Neural progenitor cell (in vitro differentiated cells): ENCODE data around the gene CALHM3. TPM values are rescaled to one million over a fixed set of nuclear protein-coding genes. Genes with fewer than 3 reads are reported as not detected.

Source experiments
- DNase-seq: peaks from one replicate; pipeline ENCODE4 v3.0.0-alpha.2; 2016; ENCODE audit warnings: low spot score
- H2AFZ ChIP-seq: fragments of 200-600 bp; sonication (generic); replicated peaks from 2 replicates; pipeline ENCODE4 v1.6.1; 2016; ENCODE audit warnings: antibody characterized with exemption
- H3F3A ChIP-seq: fragments of 200-600 bp; sonication (generic); 2 replicates; pipeline ENCODE4 v1.6.1; 2016; ENCODE audit warnings: antibody characterized with exemption, low read depth
- H3K27ac ChIP-seq: fragments of 200-600 bp; sonication (generic); 2 replicates; pipeline ENCODE4 v1.5.1; 2016; ENCODE audit warnings: mild to moderate bottlenecking
- H3K27me3 ChIP-seq: fragments of 200-600 bp; sonication (generic); 2 replicates; pipeline ENCODE4 v1.6.1; 2016; ENCODE audit warnings: mild to moderate bottlenecking, moderate library complexity
- H3K36me3 ChIP-seq: fragments of 200-600 bp; sonication (generic); 2 replicates; pipeline ENCODE4 v1.5.1; 2016
- H3K4me1 ChIP-seq: fragments of 200-600 bp; sonication (generic); 2 replicates; pipeline ENCODE4 v1.6.1; 2016; ENCODE audit warnings: mixed run types
- H3K4me2 ChIP-seq: fragments of 200-600 bp; sonication (generic); 2 replicates; pipeline ENCODE4 v1.6.1; 2016
- H3K4me3 ChIP-seq: fragments of 200-600 bp; sonication (generic); 2 replicates; pipeline ENCODE4 v1.5.1; 2016
- H3K79me2 ChIP-seq: fragments of 200-600 bp; sonication (generic); 2 replicates; pipeline ENCODE4 v1.6.1; 2016; ENCODE audit warnings: low read depth
- H3K9ac ChIP-seq: fragments of 200-600 bp; sonication (generic); 2 replicates; pipeline ENCODE4 v1.6.1; 2016
- H3K9me3 ChIP-seq: fragments of 200-600 bp; sonication (generic); 2 replicates; pipeline ENCODE4 v1.5.1; 2016; ENCODE audit warnings: low read depth
- H4K20me1 ChIP-seq: fragments of 200-600 bp; sonication (generic); 2 replicates; pipeline ENCODE4 v1.6.1; 2016; ENCODE audit warnings: low read depth
- H3K27ac Mint-ChIP-seq: 3 replicates; pipeline ENCODE4 v1.8.0; 2021; ENCODE audit warnings: mixed read lengths
- H3K27me3 Mint-ChIP-seq: 2 replicates; pipeline ENCODE4 v1.8.0; 2022; ENCODE audit warnings: low read depth, mild to moderate bottlenecking, inconsistent platforms, moderate library complexity, mixed read lengths; ENCODE audit not compliant: insufficient read depth
- H3K36me3 Mint-ChIP-seq: 3 replicates; pipeline ENCODE4 v1.8.0; 2021; ENCODE audit warnings: mixed read lengths
- H3K4me1 Mint-ChIP-seq: 3 replicates; pipeline ENCODE4 v1.8.0; 2021; ENCODE audit warnings: mixed read lengths
- H3K4me3 Mint-ChIP-seq: 3 replicates; pipeline ENCODE4 v1.8.0; 2021; ENCODE audit warnings: mild to moderate bottlenecking, moderate library complexity, mixed read lengths
- H3K9me3 Mint-ChIP-seq: 3 replicates; pipeline ENCODE4 v1.8.0; 2020; ENCODE audit warnings: mixed read lengths
- EZH2 ChIP-seq: fragments of 200-600 bp; sonication (generic); IDR thresholded peaks from 2 replicates; pipeline ENCODE4 v1.6.1; 2017; ENCODE audit warnings: antibody characterized with exemption, mild to moderate bottlenecking, moderate library complexity
- EZH2phosphoT487 ChIP-seq: fragments of 200-600 bp; sonication (generic); IDR thresholded peaks from 2 replicates; pipeline ENCODE4 v1.6.1; 2017; ENCODE audit warnings: antibody characterized with exemption
- total RNA-seq: library from RNA; depleted of rRNA; stranded (reverse); fragments of >200 nt; gene quantifications from 2 replicates; pipeline ENCODE4 v1.2.3, GENCODE V29; 2015; ENCODE audit warnings: low replicate concordance
- TF ChIP-seq, protein P1 (sequence below): fragments of 200-600 bp; sonication (generic); IDR thresholded peaks from 2 replicates; pipeline ENCODE4 v1.5.1; 2017; ENCODE audit warnings: antibody characterized with exemption, mild to moderate bottlenecking

Gene CALHM3
- total RNA-seq, 1 donor from 2014 or later, result not detected

GRCh38 chr10:103439776-103440175 lies 39.3 kb downstream of the CALHM3 start:
- no peaks in the 10 kb centered on the region for H3K36me3 ChIP-seq
- H4K20me1 ChIP-seq, result no peaks in the 10 kb centered on the region
- H3K27ac Mint-ChIP-seq, result peak overlapping the region; percentile 9
- no peaks in the 10 kb centered on the region for H3K4me1 Mint-ChIP-seq
- H2AFZ ChIP-seq, result no peak overlapping the region
- no peaks in the 10 kb centered on the region for H3F3A ChIP-seq
- no peak overlapping the region for H3K4me3 ChIP-seq
- H3K4me2 ChIP-seq, result no peak overlapping the region
- H3K4me3 Mint-ChIP-seq, result no peak overlapping the region
- no peaks in the 10 kb centered on the region for H3K27me3 ChIP-seq
- no peaks in the 10 kb centered on the region for H3K9me3 ChIP-seq
- peaks cover 36% of the 10 kb centered on the region for H3K36me3 Mint-ChIP-seq
- H3K27me3 Mint-ChIP-seq, result peaks cover 3% of the 10 kb centered on the region
- H3K79me2 ChIP-seq, result no peaks in the 10 kb centered on the region
- H3K9ac ChIP-seq, result no peak overlapping the region
- TF ChIP-seq EZH2, result no peak
- TF ChIP-seq, protein P1, sequence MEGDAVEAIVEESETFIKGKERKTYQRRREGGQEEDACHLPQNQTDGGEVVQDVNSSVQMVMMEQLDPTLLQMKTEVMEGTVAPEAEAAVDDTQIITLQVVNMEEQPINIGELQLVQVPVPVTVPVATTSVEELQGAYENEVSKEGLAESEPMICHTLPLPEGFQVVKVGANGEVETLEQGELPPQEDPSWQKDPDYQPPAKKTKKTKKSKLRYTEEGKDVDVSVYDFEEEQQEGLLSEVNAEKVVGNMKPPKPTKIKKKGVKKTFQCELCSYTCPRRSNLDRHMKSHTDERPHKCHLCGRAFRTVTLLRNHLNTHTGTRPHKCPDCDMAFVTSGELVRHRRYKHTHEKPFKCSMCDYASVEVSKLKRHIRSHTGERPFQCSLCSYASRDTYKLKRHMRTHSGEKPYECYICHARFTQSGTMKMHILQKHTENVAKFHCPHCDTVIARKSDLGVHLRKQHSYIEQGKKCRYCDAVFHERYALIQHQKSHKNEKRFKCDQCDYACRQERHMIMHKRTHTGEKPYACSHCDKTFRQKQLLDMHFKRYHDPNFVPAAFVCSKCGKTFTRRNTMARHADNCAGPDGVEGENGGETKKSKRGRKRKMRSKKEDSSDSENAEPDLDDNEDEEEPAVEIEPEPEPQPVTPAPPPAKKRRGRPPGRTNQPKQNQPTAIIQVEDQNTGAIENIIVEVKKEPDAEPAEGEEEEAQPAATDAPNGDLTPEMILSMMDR, result no peak
- TF ChIP-seq EZH2phosphoT487, result no peak
- H3K27ac ChIP-seq, result no peak overlapping the region
- H3K9me3 Mint-ChIP-seq, result no peaks in the 10 kb centered on the region
- H3K4me1 ChIP-seq, result no peaks in the 10 kb centered on the region
- no peak for DNase-seq

DNA sequence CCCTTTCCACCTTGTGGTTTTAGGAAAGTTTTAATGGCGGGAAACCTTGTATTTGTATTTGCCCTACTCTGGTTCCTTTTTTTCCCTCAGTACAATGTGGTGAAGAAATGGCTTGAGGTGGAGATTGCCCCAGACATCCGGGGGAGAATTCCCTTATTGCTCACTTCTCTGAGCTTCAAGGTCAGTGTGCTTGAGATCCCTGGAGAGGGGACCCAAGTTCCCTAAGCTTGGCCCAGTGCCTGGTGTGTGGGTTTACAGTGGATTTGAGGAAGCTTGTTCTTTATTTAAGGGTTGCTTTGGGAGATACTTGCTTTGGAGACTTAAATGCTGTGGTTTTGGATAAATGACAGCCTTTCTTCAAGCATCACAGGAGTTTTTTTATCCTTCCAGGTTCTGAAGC lies 45.2 kb downstream of the CALHM3 start:
- Histone ChIP-seq H3K9me3 (no peaks in the 10 kb centered on the region), H2AFZ (no peak overlapping the region), H3F3A (no peaks in the 10 kb centered on the region), H3K36me3 (peaks cover 12% of the 10 kb centered on the region), H3K4me2 (no peak overlapping the region), H3K27ac (no peak overlapping the region), H3K4me3 (no peak overlapping the region), H3K9ac (no peak overlapping the region), H3K79me2 (no peaks in the 10 kb centered on the region), H3K4me1 (no peaks in the 10 kb centered on the region), H3K27me3 (no peaks in the 10 kb centered on the region), H4K20me1 (no peaks in the 10 kb centered on the region)
- no peak overlapping the region for H3K27ac Mint-ChIP-seq
- no peaks in the 10 kb centered on the region for H3K4me1 Mint-ChIP-seq
- no peak overlapping the region for H3K4me3 Mint-ChIP-seq
- H3K9me3 Mint-ChIP-seq, result no peaks in the 10 kb centered on the region
- peaks cover 2% of the 10 kb centered on the region for H3K27me3 Mint-ChIP-seq
- TF ChIP-seq EZH2phosphoT487 (no peak), EZH2 (no peak)
- TF ChIP-seq, protein P1, result no peak
- peaks cover 36% of the 10 kb centered on the region for H3K36me3 Mint-ChIP-seq
- DNase-seq, result no peak

- H3K36me3 Mint-ChIP-seq, result peaks cover 29% of the 10 kb centered on the region
- Histone ChIP-seq H3K4me2 (no peak overlapping the region), H3K36me3 (peaks cover 17% of the 10 kb centered on the region), H3K4me3 (no peak overlapping the region), H3K9ac (no peak overlapping the region), H3K4me1 (no peaks in the 10 kb centered on the region), H3K9me3 (no peaks in the 10 kb centered on the region), H3F3A (no peaks in the 10 kb centered on the region), H3K27me3 (no peaks in the 10 kb centered on the region), H3K27ac (no peak overlapping the region), H2AFZ (no peak overlapping the region), H3K79me2 (no peaks in the 10 kb centered on the region), H4K20me1 (no peaks in the 10 kb centered on the region)
- no peaks in the 10 kb centered on the region for H3K9me3 Mint-ChIP-seq
- H3K4me1 Mint-ChIP-seq, result no peaks in the 10 kb centered on the region
- no peak overlapping the region for H3K4me3 Mint-ChIP-seq
- H3K27me3 Mint-ChIP-seq, result peaks cover 2% of the 10 kb centered on the region
- no peak for TF ChIP-seq EZH2
- no peak for TF ChIP-seq EZH2phosphoT487
- TF ChIP-seq, protein P1, result no peak
- no peak for DNase-seq
- H3K27ac Mint-ChIP-seq, result no peak overlapping the region
Observed at GRCh38 chr10:103431902-103432301, 47.1 kb downstream of the CALHM3 start.
